MM.1S (cell line): ENCODE results near the gene GAB2.

Source experiments
- DNase-seq: peaks from one replicate; pipeline ENCODE4 v3.0.0-alpha.2; 2015
- H2AFZ ChIP-seq: fragments of 300-600 bp; sonication (generic); 2 replicates; pipeline ENCODE4 v1.6.0; 2016; ENCODE audit warnings: antibody characterized with exemption, low read length
- H3F3A ChIP-seq: fragments of 300-600 bp; sonication (generic); 2 replicates; pipeline ENCODE4 v1.6.1; 2016; ENCODE audit warnings: mild to moderate bottlenecking, antibody characterized with exemption, low read length, moderate library complexity, mixed read lengths; ENCODE audit not compliant: insufficient read depth
- H3K27ac ChIP-seq: fragments of 300-600 bp; sonication (generic); 2 replicates; pipeline ENCODE4 v1.5.1; 2016; ENCODE audit warnings: mild to moderate bottlenecking, low read length
- H3K27me3 ChIP-seq: fragments of 300-600 bp; sonication (generic); replicated peaks from 2 replicates; pipeline ENCODE4 v1.6.0; 2016; ENCODE audit warnings: low read length; ENCODE audit not compliant: insufficient read depth
- H3K36me3 ChIP-seq: fragments of 300-600 bp; sonication (generic); replicated peaks from 2 replicates; pipeline ENCODE4 v1.6.1; 2016; ENCODE audit warnings: mild to moderate bottlenecking, low read length, mixed read lengths; ENCODE audit not compliant: insufficient read depth
- H3K4me1 ChIP-seq: fragments of 300-600 bp; sonication (generic); 2 replicates; pipeline ENCODE4 v1.6.1; 2016; ENCODE audit warnings: low read length, mixed read lengths
- H3K4me2 ChIP-seq: fragments of 300-600 bp; sonication (generic); 2 replicates; pipeline ENCODE4 v1.6.0; 2016; ENCODE audit warnings: low read depth, low read length
- H3K4me3 ChIP-seq: fragments of 300-600 bp; sonication (generic); 2 replicates; pipeline ENCODE4 v1.5.1; 2016; ENCODE audit warnings: low read length, mixed read lengths
- H3K79me2 ChIP-seq: fragments of 300-600 bp; sonication (generic); 2 replicates; pipeline ENCODE4 v1.6.1; 2016; ENCODE audit warnings: mixed run types, low read length, mixed read lengths
- H3K9ac ChIP-seq: fragments of 300-600 bp; sonication (generic); 2 replicates; pipeline ENCODE4 v1.6.1; 2016; ENCODE audit warnings: low read length, mixed read lengths
- H3K9me2 ChIP-seq: fragments of 300-600 bp; sonication (generic); replicated peaks from 2 replicates; pipeline ENCODE4 v1.6.1; 2016; ENCODE audit warnings: mild to moderate bottlenecking, low read length, mixed read lengths; ENCODE audit not compliant: insufficient read depth
- H3K9me3 ChIP-seq: fragments of 300-600 bp; sonication (generic); replicated peaks from 2 replicates; pipeline ENCODE4 v1.6.1; 2016; ENCODE audit warnings: mild to moderate bottlenecking, low read length, mixed read lengths; ENCODE audit not compliant: insufficient read depth
- H4K20me1 ChIP-seq: fragments of 300-600 bp; sonication (generic); 2 replicates; pipeline ENCODE4 v1.6.1; 2016; ENCODE audit warnings: mild to moderate bottlenecking, low read length, moderate library complexity, mixed read lengths; ENCODE audit not compliant: insufficient read depth
- CTCF ChIP-seq: fragments of 300-600 bp; sonication (generic); IDR thresholded peaks from 2 replicates; pipeline ENCODE4 v1.5.1; 2016; ENCODE audit warnings: antibody characterized with exemption, low read length, mixed read lengths
- EZH2 ChIP-seq: fragments of 300-600 bp; sonication (generic); optimal IDR thresholded peaks from 2 replicates; pipeline ENCODE3; 2017; ENCODE audit warnings: low read depth, mild to moderate bottlenecking, antibody characterized with exemption, low read length, mixed read lengths
- EZH2phosphoT487 ChIP-seq: fragments of 300-600 bp; sonication (generic); IDR thresholded peaks from 2 replicates; pipeline ENCODE4 v1.6.1; 2018; ENCODE audit warnings: antibody characterized with exemption, low read length

Gene GAB2

GRCh38 chr11:78205256-78205655, 212.4 kb downstream of the GAB2 start:
- no peaks in the 10 kb centered on the region for H3K9me2 ChIP-seq
- H3F3A ChIP-seq: no peaks in the 10 kb centered on the region
- no peaks in the 10 kb centered on the region for H3K9me3 ChIP-seq
- no peak for TF ChIP-seq EZH2
- no peak for TF ChIP-seq CTCF
- no peak for TF ChIP-seq EZH2phosphoT487
- no peak overlapping the region for H3K4me2 ChIP-seq
- H3K27me3 ChIP-seq: no peaks in the 10 kb centered on the region
- no peak overlapping the region for H3K27ac ChIP-seq
- H3K4me3 ChIP-seq: no peak overlapping the region
- peaks cover 10% of the 10 kb centered on the region for H3K4me1 ChIP-seq
- no peak overlapping the region for H2AFZ ChIP-seq
- no peaks in the 10 kb centered on the region for H3K36me3 ChIP-seq
- H4K20me1 ChIP-seq: no peaks in the 10 kb centered on the region
- H3K9ac ChIP-seq: no peak overlapping the region
- no peaks in the 10 kb centered on the region for H3K79me2 ChIP-seq
- no peak for DNase-seq

- Histone ChIP-seq H4K20me1 (no peaks in the 10 kb centered on the region), H3K4me2 (peak overlapping the region; percentile 33; the same call in 1 of the 2 replicates), H3K27ac (no peak overlapping the region), H2AFZ (no peak overlapping the region), H3F3A (no peaks in the 10 kb centered on the region), H3K36me3 (no peaks in the 10 kb centered on the region), H3K4me1 (peaks cover 10% of the 10 kb centered on the region), H3K27me3 (no peaks in the 10 kb centered on the region), H3K9ac (no peak overlapping the region), H3K9me2 (no peaks in the 10 kb centered on the region), H3K4me3 (no peak overlapping the region), H3K79me2 (no peaks in the 10 kb centered on the region), H3K9me3 (no peaks in the 10 kb centered on the region)
- DNase-seq: no peak
- TF ChIP-seq CTCF (no peak), EZH2phosphoT487 (no peak), EZH2 (no peak)
Measured at GRCh38 chr11:78203184-78203583, 214.4 kb downstream of the GAB2 start.

GRCh38 chr11:78202733-78203167, 214.9 kb downstream of the GAB2 start:
- no peaks in the 10 kb centered on the region for H3K36me3 ChIP-seq

More at GRCh38 chr11:78202733-78203167, 214.9 kb downstream of the GAB2 start:
- Histone ChIP-seq H4K20me1 (no peaks in the 10 kb centered on the region), H2AFZ (peak overlapping the region; percentile 19; the same call in 1 of the 2 replicates), H3K4me3 (no peak overlapping the region), H3K9me2 (no peaks in the 10 kb centered on the region), H3F3A (no peaks in the 10 kb centered on the region), H3K27ac (no peak overlapping the region), H3K9me3 (no peaks in the 10 kb centered on the region), H3K79me2 (no peaks in the 10 kb centered on the region), H3K4me2 (peak overlapping the region; percentile 33; the same call in 1 of the 2 replicates), H3K4me1 (peaks cover 10% of the 10 kb centered on the region), H3K9ac (no peak overlapping the region), H3K27me3 (no peaks in the 10 kb centered on the region)
- DNase-seq: peak; percentile 53
- no peak for TF ChIP-seq EZH2
- no peak for TF ChIP-seq CTCF
- TF ChIP-seq EZH2phosphoT487: no peak
